Cardiac fibroblast (primary cell): ENCODE measurements around the gene PRRC2B.

Experiments used
- DNase-seq, 2 donors: peaks; one replicate each; pipeline versions ENCODE4 v3.0.0 to v3.0.0-alpha.2; 2010; ENCODE audit warnings: low read depth in 2 of 2
- H3K4me3 ChIP-seq, 2 donors: replicated peaks in 1 of 2; 1 replicate in 1 of 2; 2 replicates in 1 of 2; pipeline ENCODE4 v1.5.1; 2011; ENCODE audit warnings: low read depth in 2 of 2, low read length in 2 of 2, mild to moderate bottlenecking in 2 of 2, moderate library complexity in 1 of 2
- TF ChIP-seq, protein P1 (sequence below): IDR thresholded peaks from one replicate; pipeline ENCODE4 v1.5.1; 2011; ENCODE audit warnings: low read depth, mild to moderate bottlenecking, low read length, inconsistent platforms

The PRRC2B gene

DNA sequence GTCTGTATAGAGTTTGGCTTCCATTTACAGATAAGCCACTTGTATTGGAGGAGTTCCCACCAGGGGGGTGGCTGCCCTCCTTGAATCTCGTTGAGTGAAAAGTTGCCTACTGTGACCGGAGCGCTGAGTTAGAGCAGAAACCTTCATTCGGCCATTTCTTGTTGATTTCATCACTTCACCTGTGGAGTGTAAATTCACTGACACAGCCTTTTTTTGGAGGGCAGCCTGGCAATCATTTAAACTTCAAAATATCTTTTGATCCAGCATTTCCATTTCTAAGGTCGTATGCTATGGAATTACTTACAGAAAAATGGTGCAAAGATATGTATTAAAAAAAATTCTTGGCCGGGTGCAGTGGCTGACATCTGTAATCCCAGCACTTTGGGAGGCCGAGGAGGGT, 40.8 kb downstream of the PRRC2B start:
- TF ChIP-seq, protein P1, sequence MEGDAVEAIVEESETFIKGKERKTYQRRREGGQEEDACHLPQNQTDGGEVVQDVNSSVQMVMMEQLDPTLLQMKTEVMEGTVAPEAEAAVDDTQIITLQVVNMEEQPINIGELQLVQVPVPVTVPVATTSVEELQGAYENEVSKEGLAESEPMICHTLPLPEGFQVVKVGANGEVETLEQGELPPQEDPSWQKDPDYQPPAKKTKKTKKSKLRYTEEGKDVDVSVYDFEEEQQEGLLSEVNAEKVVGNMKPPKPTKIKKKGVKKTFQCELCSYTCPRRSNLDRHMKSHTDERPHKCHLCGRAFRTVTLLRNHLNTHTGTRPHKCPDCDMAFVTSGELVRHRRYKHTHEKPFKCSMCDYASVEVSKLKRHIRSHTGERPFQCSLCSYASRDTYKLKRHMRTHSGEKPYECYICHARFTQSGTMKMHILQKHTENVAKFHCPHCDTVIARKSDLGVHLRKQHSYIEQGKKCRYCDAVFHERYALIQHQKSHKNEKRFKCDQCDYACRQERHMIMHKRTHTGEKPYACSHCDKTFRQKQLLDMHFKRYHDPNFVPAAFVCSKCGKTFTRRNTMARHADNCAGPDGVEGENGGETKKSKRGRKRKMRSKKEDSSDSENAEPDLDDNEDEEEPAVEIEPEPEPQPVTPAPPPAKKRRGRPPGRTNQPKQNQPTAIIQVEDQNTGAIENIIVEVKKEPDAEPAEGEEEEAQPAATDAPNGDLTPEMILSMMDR, result no peak
- no peak overlapping the region for H3K4me3 ChIP-seq
- no peak for DNase-seq

DNA sequence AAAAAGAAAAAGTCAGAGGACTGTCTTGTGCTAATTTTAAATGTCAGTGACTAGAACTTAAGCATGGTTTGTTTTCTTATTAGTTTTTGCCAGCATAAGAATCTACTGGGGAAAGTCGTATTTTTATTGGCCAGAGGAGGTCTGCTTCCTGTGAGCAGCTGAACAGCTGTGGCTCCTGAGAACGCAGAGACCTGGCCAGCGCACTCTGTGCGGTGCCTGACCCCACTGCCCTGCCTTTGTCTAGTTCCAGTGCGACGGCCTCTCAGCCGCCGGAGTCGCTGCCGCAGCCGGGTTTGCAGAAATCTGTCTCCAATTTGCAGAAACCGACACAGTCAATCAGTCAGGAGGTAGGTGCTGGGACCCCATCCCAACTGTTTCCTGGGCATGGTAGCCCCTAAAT, 42.5 kb downstream of the PRRC2B start:
- H3K4me3 ChIP-seq, result no peak overlapping the region
- TF ChIP-seq, protein P1, result no peak
- DNase-seq, result peak in 1 of 2 donors; percentile 55

DNA sequence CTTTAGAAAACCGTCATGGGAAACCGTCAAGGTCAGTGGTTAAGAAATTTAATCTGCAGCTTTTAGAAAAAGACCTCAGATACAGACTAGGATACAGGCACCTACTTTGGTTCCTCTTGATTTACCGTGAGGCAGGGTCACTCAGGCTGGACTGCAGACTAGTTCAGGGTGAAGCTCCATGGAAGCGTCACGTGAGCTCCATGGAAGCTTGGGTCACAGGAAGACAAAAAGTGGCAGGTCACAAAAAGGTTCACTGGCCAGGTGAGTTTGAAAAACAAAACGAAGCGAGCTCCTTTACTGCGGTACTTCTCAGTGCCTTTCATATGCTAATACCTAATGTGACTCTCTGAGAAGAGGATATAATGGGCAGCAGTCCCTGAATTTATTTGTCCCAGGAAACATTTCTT, 43.0 kb downstream of the PRRC2B start:
- TF ChIP-seq, protein P1, result no peak
- no peak overlapping the region for H3K4me3 ChIP-seq
- DNase-seq, result no peak

DNA sequence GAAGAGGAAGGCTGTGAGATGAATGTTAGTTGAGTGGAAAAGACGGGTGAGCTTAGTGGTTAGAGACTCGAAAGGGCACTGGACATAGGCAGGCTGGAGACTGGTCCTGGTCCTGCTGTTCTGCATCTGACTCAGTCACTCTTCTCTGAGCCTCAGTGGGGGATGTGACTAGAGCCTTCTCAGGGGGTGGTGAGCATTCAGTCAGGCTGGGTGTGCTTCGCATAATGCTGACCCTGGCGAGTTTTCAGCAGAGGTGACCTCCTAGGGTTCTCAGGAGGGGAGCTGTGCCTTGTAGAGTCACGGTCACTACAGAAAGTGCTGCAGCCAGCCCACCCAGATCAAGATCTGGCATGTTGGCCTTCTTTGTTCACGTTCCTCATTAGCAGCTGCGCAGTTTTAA, 44.3 kb downstream of the PRRC2B start:
- no peak for DNase-seq
- no peak overlapping the region for H3K4me3 ChIP-seq
- TF ChIP-seq, protein P1, result no peak

- no peak for DNase-seq
- TF ChIP-seq, protein P1, result no peak
Measured at GRCh38 chr9:131439224-131439623, 45.3 kb downstream of the PRRC2B start.

GRCh38 chr9:131441441-131441840, 47.6 kb downstream of the PRRC2B start:
- DNase-seq, result no peak
- H3K4me3 ChIP-seq, result no peak overlapping the region
- TF ChIP-seq, protein P1, result no peak

More at GRCh38 chr9:131439224-131439623, 45.3 kb downstream of the PRRC2B start:
- no peak overlapping the region for H3K4me3 ChIP-seq

- H3K4me3 ChIP-seq, result no peak overlapping the region
- DNase-seq, result no peak
- TF ChIP-seq, protein P1, result no peak
Measured at GRCh38 chr9:131442351-131442750, 48.5 kb downstream of the PRRC2B start.
